Measurements from ENCODE around the gene ASIC3. TPM values are rescaled to one million over a fixed set of nuclear protein-coding genes. Genes with fewer than 3 reads are reported as not detected.

ASIC3 gene
- total and polyA plus RNA-seq, 2 experiments from 2014 or later, result 0.26 to 1.1 TPM

DNA sequence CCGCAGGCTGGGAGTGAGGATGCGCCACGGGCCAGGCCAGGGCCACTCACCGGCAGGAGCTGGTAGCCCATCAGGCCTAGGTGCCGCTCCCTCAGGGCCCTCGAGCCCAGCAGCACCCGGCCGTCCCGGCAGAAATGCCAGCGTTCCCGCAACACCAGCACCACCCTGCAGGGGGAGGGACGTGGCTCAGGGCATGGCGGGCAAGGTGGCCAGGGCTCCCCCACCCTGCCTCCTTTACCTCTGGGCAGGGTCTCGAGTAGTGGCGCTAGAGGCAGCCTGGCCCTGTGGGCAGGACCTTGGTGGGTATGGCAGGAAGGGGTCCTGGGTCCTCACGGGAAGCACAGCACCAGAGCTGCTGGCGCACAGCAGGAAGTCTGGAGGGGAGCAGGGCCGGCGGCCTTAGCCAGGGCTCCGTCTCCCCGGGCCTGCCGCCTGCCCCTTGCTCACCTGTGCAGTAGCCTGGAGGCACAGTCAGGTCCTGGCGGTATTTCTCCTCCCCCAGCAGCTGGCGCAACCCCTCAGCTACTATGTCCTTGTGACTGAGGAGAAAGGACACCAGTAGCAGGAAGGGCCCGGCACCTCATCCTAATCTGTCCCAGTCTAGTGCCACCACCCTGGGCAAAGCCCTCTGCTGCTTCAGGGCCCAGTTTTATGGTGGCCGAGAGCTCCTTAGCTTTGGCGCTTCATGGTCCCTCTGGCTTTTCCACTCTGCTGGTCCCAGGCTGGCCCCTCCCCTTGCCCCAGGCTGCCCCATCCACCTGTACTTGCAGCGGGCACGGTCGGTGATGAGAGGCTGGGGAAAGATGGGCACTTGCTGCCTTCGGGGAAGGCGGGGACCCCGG lies 28.8 kb downstream of the ASIC3 start:
- Histone ChIP-seq H3K9ac (no peak overlapping the region), H3K4me2 (ENCODE audit: unreplicated experiment) (no peak overlapping the region), H3K9me2 (ENCODE audit: insufficient read depth) (no peaks in the 10 kb centered on the region), H3F3A (ENCODE audit: insufficient read depth) (peaks cover 7% of the 10 kb centered on the region; the same call in 1 of the 2 replicates), H3K4me1 (ENCODE audit: insufficient read depth) (peaks cover 13% of the 10 kb centered on the region), H3K27ac (no peak overlapping the region), H3K9me3 (ENCODE audit: low read depth) (no peaks in the 10 kb centered on the region), H3K79me2 (ENCODE audit: insufficient read depth) (peaks cover 35% of the 10 kb centered on the region), H2AFZ (no peak overlapping the region), H3K4me3 (no peak overlapping the region), H3K27me3 (replicated peaks; ENCODE audit: insufficient read depth) (no peaks in the 10 kb centered on the region), H3K36me3 (ENCODE audit: low read depth) (no peaks in the 10 kb centered on the region; the same call in 1 of the 2 replicates), H4K20me1 (ENCODE audit: insufficient read depth) (no peaks in the 10 kb centered on the region)
- in situ Hi-C loops (cut with MboI), result no loop called here
- 77 to 82% methylated on average over 29 to 33 of the region's 33 CpGs for WGBS, 2 experiments (ENCODE audit: low coverage in 1 of 2, low lambda C conversion rate in 2 of 2, missing lambda C conversion rate in 2 of 2)
- DNase-seq, result peak; percentile 49
- TF ChIP-seq EZH2 (IDR thresholded peaks at IDR 0.05; ENCODE audit: insufficient read depth, poor library complexity, severe bottlenecking) (no peak), EZH2phosphoT487 (IDR thresholded peaks at IDR 0.05; ENCODE audit: insufficient read depth, low read depth) (no peak)

DNA sequence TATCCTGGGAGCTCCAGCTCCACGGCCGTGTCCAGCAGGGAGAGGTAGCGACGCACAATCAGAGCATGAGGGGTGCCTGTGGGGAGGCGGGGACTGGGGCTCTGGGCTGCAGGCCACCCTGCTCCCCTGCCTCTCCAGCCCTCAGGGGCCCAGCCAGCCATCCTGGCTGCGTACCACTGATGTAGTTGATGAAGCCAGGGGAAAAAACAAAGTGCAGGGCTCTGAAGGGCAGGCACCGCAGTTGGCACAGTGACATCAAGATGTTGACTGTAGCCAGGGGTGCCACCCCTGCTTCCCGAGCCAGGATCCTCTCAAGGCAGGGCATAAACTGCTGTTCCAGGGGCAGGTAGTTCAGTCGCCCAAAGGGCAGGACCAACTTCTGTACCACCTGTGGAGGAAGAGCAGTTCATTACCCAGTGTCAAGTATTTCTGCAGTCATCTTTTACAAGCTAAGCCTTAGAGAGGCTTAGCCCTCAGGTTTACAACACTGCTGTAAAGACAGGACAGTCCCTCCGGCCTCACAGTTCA lies 29.4 kb downstream of the ASIC3 start:
- Histone ChIP-seq H2AFZ (no peak overlapping the region), H3K79me2 (ENCODE audit: insufficient read depth) (peaks cover 42% of the 10 kb centered on the region), H3K27me3 (replicated peaks; ENCODE audit: insufficient read depth) (no peaks in the 10 kb centered on the region), H3K4me2 (ENCODE audit: unreplicated experiment) (no peak overlapping the region), H3K9me3 (ENCODE audit: low read depth) (no peaks in the 10 kb centered on the region), H3K36me3 (ENCODE audit: low read depth) (no peaks in the 10 kb centered on the region; the same call in 1 of the 2 replicates), H3K9ac (0 out of 2 replicates have a peak overlapping the region, but pooled peaks have one; percentile 29), H3K9me2 (ENCODE audit: insufficient read depth) (no peaks in the 10 kb centered on the region), H3K4me1 (ENCODE audit: insufficient read depth) (peaks cover 17% of the 10 kb centered on the region), H3K4me3 (no peak overlapping the region), H4K20me1 (ENCODE audit: insufficient read depth) (no peaks in the 10 kb centered on the region), H3F3A (ENCODE audit: insufficient read depth) (peaks cover 7% of the 10 kb centered on the region; the same call in 1 of the 2 replicates), H3K27ac (peak overlapping the region; percentile 40)
- DNase-seq, result peak; percentile 64
- in situ Hi-C loops (cut with MboI), result no loop called here
- 55 to 64% methylated on average over 4 to 9 of the region's 10 CpGs for WGBS, 2 experiments (ENCODE audit: low coverage in 1 of 2, low lambda C conversion rate in 2 of 2, missing lambda C conversion rate in 2 of 2)
- no peak for TF ChIP-seq EZH2 (IDR thresholded peaks at IDR 0.05; ENCODE audit: insufficient read depth, poor library complexity, severe bottlenecking)
- no peak for TF ChIP-seq EZH2phosphoT487 (IDR thresholded peaks at IDR 0.05; ENCODE audit: insufficient read depth, low read depth)

GRCh38 chr7:151078233-151079040 lies 30.1 kb downstream of the ASIC3 start:
- Histone ChIP-seq H3K9me2 (ENCODE audit: insufficient read depth) (no peaks in the 10 kb centered on the region), H3K9me3 (ENCODE audit: low read depth) (no peaks in the 10 kb centered on the region), H2AFZ (no peak overlapping the region), H3K27ac (peak overlapping the region; percentile 40), H3K4me2 (ENCODE audit: unreplicated experiment) (peak overlapping the region; percentile 7), H3K79me2 (ENCODE audit: insufficient read depth) (peaks cover 45% of the 10 kb centered on the region), H4K20me1 (ENCODE audit: insufficient read depth) (no peaks in the 10 kb centered on the region), H3K9ac (peak overlapping the region; percentile 96), H3K4me1 (ENCODE audit: insufficient read depth) (peaks cover 17% of the 10 kb centered on the region), H3K36me3 (ENCODE audit: low read depth) (no peaks in the 10 kb centered on the region; the same call in 1 of the 2 replicates), H3K27me3 (replicated peaks; ENCODE audit: insufficient read depth) (no peaks in the 10 kb centered on the region), H3F3A (ENCODE audit: insufficient read depth) (peaks cover 7% of the 10 kb centered on the region; the same call in 1 of the 2 replicates), H3K4me3 (0 out of 2 replicates have a peak overlapping the region, but pooled peaks have one; percentile 5)
- WGBS, 2 experiments (ENCODE audit: low coverage in 1 of 2, low lambda C conversion rate in 2 of 2, missing lambda C conversion rate in 2 of 2), result 31 to 38% methylated on average over 20 to 21 of the region's 22 CpGs
- no peak for TF ChIP-seq EZH2phosphoT487 (IDR thresholded peaks at IDR 0.05; ENCODE audit: insufficient read depth, low read depth)
- TF ChIP-seq EZH2 (IDR thresholded peaks at IDR 0.05; ENCODE audit: insufficient read depth, poor library complexity, severe bottlenecking), result no peak
- peak; percentile 65 for DNase-seq
- in situ Hi-C loops (cut with MboI), result no loop called here

All from GM23248 (cell line).